ENCODE measurements around the gene PDGFD. TPM values are rescaled to one million over a fixed set of nuclear protein-coding genes. Genes with fewer than 3 reads are reported as not detected.

Gene PDGFD
- total RNA-seq, 1 donor from 2014 or later: 0.96 TPM

GRCh38 chr11:103927535-103927934, 236.4 kb downstream of the PDGFD start:
- DNase-seq (ENCODE audit: low spot score) (no peak), ATAC-seq (no peak)

DNA sequence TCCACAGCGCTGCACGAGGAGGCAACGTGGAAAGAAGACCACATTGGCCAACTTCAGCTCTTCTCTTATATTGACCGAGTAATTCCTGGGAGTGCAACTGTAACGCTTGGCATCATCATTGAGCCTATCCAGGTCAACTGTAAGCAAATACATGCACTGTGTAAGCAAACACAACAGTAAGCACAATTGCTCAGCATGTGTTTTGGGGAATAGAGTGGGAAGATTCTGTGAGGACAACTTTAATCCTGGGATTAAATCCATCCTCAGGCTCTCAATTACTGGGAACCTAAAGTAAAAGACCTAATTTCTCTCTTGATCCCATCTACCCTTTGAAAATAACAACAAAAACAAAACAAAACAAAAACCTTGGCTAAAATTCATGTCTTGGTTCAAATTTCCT, 237.0 kb downstream of the PDGFD start:
- ATAC-seq (no peak), DNase-seq (ENCODE audit: low spot score) (no peak)

DNA sequence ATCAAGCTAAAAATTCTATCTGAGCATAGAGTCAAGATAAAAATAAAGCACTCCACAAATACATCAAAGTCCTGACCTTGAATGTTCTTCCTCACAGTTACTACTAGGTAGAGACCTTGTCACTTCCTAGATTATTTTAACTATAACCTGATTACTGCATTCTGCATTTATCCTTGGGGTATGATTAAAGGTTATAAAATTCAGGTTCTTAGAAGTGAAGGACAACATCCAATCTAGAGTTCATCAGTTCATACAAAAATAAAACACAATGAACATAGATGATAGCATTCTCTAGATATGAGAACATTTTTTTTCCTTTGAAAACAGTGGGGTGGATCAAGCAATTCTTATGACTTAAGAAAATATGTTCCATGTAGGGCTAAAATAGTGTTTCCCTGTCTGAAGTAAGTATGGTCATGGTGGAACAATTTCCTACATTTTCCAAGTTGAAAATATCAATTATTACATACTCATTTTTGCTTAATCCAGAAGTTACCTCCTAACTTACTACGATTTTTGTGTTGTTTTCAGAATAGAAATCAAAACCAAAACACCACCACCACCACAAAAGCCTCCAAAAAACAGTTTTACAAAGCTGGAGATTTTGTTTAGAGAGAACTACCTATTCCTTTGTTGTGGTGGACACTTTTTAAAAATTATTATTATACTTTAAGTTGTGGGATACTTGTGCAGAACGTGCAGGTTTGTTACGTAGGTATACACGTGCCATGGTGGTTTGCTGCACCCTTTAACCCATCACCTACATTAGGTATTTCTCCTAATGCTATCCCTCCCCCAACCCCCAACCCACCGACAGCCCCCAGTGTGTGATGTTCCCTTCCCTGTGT, 239.6 kb downstream of the PDGFD start:
- no peak for ATAC-seq
- DNase-seq (ENCODE audit: low spot score): no peak

GRCh38 chr11:103923451-103923931, 240.5 kb downstream of the PDGFD start:
- no peak for ATAC-seq
- no peak for DNase-seq (ENCODE audit: low spot score)

GRCh38 chr11:103920933-103921332, 243.0 kb downstream of the PDGFD start:
- DNase-seq (ENCODE audit: low spot score) (no peak), ATAC-seq (no peak)

GRCh38 chr11:103920449-103920848, 243.5 kb downstream of the PDGFD start:
- ATAC-seq: no peak

GRCh38 chr11:103910721-103911120, 253.2 kb downstream of the PDGFD start:
- ATAC-seq (no peak), DNase-seq (ENCODE audit: low spot score) (no peak)

More at GRCh38 chr11:103920449-103920848, 243.5 kb downstream of the PDGFD start:
- DNase-seq (ENCODE audit: low spot score): no peak

DNA sequence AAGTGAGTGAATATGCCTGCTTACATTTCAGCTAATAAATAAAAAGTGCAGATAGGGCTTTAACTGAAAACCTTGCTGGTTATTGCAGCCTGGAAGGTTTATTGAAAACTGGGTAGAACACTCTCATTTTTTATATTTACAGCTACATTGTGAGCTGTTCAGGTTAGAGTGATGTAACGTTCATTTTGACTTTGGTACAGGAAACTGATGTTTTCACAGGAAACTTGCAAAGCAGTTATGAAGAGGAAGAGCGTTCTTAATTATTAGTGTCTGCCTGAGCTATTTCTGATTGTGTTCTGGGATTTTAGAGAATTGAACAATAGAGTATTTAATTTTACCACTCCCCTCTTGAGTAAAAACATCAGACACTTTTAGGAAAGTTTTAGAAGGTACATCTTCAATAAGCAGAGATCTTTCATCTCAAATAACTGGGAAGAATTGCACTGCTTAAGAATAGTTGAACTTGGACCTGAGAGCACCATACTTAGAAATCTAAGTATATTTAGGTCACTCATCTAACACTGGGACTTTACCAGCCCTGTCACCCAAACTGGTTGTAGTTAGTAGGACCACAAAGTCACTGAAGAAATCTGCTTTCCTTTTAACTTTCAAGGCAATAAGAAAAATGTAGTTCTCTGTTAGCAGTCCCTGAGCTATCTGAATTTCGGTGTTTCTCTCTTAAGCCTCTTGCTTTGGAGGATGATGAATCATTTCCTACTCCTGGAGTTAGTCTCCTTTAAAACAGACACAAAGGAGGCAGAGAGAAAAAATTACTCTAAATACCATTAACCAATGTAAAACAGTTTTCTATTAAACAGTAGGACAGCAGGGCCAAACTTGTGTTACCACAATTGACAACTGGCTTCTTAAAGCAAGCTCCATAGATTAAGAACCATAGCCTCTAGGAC, 256.1 kb downstream of the PDGFD start:
- DNase-seq (ENCODE audit: low spot score): no peak
- no peak for ATAC-seq

DNA sequence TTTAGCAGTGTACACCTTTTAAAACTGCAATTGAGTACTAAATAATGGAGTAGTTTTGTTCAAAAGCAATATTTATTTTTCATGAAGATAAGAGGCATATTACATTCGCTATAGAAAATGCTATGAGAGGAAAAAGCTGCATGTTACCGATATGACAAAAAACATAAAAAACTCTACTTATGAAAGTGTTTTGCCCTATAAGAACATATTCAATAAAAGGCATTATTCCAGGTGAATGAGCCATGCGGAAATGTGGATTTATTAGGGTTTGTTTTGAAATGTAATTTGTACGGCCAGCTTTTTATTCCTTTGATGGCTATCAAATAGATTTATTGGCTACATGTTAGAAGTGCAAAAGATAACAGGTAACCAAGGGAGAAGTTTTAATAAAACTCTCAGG, 256.8 kb downstream of the PDGFD start:
- ATAC-seq (no peak), DNase-seq (ENCODE audit: low spot score) (no peak)

- ATAC-seq (no peak), DNase-seq (ENCODE audit: low spot score) (no peak)
These were observed 257.6 kb downstream of the PDGFD start for GRCh38 chr11:103906291-103906867.

- ATAC-seq: no peak
These were observed 259.7 kb downstream of the PDGFD start for GRCh38 chr11:103904324-103904667.

DNA sequence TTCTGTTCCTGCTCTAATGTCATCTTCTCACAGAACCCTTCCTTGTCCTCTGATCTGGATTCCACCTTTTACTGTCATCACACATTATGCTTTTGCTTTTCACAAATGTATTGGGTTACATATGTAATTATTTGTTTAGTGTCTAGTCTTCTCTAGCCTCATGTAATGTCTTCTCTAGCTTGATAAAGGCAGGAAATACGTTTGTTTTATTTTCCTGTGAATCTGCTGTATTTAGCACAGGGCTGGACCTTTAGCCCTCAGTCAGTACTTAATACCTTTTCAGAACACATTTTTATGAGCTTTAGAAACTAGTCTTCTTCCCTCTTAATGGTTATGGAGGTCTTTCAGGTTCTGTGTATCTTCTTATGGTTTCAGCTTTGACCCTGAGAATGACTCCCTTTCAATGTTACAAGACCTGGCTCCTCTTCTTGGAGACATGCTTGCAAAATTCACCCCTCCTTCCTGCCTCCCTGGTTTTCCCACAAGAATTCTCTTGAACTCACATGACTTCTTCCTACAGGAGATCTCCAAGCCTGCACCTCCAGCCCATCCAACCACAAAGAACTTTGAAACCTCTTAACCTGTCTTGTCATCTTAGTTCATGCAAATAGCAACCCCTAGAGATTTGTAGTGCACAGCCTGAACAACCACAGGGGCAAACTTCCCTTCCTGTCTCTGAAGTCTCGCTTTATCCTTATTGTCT, 260.2 kb downstream of the PDGFD start:
- no peak for ATAC-seq
- DNase-seq (ENCODE audit: low spot score): no peak

More at GRCh38 chr11:103904324-103904667, 259.7 kb downstream of the PDGFD start:
- no peak for DNase-seq (ENCODE audit: low spot score)

- DNase-seq (ENCODE audit: low spot score) (no peak), ATAC-seq (no peak)
These were observed 261.0 kb downstream of the PDGFD start for GRCh38 chr11:103902994-103903393.

- ATAC-seq: no peak
- DNase-seq (ENCODE audit: low spot score): no peak
These were observed 262.3 kb downstream of the PDGFD start for GRCh38 chr11:103901656-103902055.

DNA sequence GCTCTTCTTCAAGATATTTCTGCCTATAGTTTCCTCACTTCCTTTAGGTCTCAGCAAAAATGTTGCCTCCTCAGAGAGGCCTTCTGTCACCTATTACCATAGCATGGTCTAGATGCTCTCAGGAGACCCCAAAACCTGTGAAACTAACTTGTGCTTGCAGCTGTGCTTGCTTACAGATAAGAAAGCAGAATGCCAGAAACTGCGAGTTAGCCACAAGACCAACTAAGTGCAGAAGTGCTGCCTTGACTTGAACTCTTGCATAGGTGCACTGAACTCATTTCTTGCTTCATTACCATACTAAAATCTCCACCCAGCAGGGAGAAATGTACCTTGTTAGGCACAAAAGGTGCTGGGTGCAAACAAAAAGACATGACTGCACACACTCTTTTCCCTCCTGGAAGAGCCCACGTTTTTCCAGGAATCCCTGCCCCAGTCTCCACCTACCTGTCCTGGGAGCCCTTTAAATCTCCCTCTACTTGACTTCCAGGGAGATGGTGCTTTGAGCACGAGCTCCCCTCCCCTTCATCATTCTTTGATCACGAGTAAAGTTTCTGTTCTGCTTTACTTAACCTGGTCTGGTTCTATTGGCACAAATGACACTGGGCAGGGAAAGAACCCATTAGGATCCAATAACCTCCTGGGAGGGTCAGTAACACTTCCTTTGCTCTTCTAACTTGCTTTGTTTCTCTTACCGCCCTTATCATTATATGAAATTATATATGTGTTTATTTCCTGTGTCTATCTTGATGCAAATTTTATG, 265.2 kb downstream of the PDGFD start:
- no peak for ATAC-seq
- no peak for DNase-seq (ENCODE audit: low spot score)

GRCh38 chr11:103898065-103898464, 265.9 kb downstream of the PDGFD start:
- DNase-seq (ENCODE audit: low spot score): no peak
- no peak for ATAC-seq

- no peak for DNase-seq (ENCODE audit: low spot score)
- no peak for ATAC-seq
These were observed 266.6 kb downstream of the PDGFD start for GRCh38 chr11:103897160-103897936.

- ATAC-seq: no peak
- DNase-seq (ENCODE audit: low spot score): no peak
These were observed 268.8 kb downstream of the PDGFD start for GRCh38 chr11:103895106-103895505.

DNA sequence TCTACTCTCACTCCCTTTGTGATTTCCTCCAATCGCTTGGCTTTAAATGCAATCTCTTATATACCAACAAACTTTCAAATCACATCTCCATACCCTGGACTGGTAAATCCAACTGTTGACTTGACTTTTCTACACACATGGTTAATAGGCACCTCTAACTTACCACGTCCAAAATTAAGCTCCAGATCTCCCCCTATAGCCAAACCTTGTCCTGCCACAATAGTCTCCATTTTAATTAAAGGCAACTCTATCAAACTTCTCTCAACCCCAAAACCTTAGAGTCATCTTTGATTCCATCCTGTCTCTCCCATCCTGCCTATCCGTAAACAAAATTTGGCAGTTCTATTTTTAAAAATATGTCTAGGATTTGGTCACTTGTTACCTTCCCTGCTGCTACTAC, 269.3 kb downstream of the PDGFD start:
- no peak for DNase-seq (ENCODE audit: low spot score)

More for the DNA sequence above, 269.3 kb downstream of the PDGFD start:
- ATAC-seq: no peak
